SK-N-SH treated with all-trans-retinoic acid at 6 μM for 48 hours (cell line): Measurements from ENCODE around the gene SLC25A34.

Experiments used
- CREB5 ChIP-seq: fragments of 250-450 bp; sonication (Bioruptor Pico); IDR thresholded peaks from 2 replicates; pipeline ENCODE4 v1.5.1; 2020; ENCODE audit warnings: low read depth, mild to moderate bottlenecking, moderate library complexity
- RARB ChIP-seq: fragments of 250-450 bp; sonication (Bioruptor Pico); IDR thresholded peaks from 2 replicates; pipeline ENCODE4 v1.8.0; 2021; ENCODE audit warnings: mild to moderate bottlenecking, moderate library complexity

- TF ChIP-seq CREB5, result no peak
- no peak for TF ChIP-seq RARB (CRISPR knock-in tag)
Measured at GRCh38 chr1:15730936-15731335, 5.1 kb upstream of the SLC25A34 start.
